Suppressor macrophage (primary cell): ENCODE measurements around the gene TOP1.
A peak's percentile ranks its signal among the peaks of the same experiment; 100 is the strongest.
"Not testable (repeated sequence)": the region's sequence is repeated elsewhere in the genome, so short reads cannot be mapped to it uniquely, and the experiment has no call there.

ENCODE experiments used
- DNase-seq, 4 experiments: peaks; one replicate each; pipeline ENCODE4 v3.0.0-alpha.2; 2020 to 2022

The TOP1 gene

GRCh38 chr20:41095110-41095969 lies 66.7 kb downstream of the TOP1 start:
- DNase-seq = peak; percentile 69 to 79 (median 76)

- peak in 1 of 4 experiments; percentile 19 for DNase-seq
These were observed 70.2 kb downstream of the TOP1 start for GRCh38 chr20:41098703-41099250.

- no peak for DNase-seq
These were observed 71.4 kb downstream of the TOP1 start for GRCh38 chr20:41100001-41100480.

- DNase-seq = no peak
These were observed 73.0 kb downstream of the TOP1 start for GRCh38 chr20:41101660-41102059.

GRCh38 chr20:41108531-41108930 lies 79.9 kb downstream of the TOP1 start:
- DNase-seq = no peak

GRCh38 chr20:41110012-41110411 lies 81.4 kb downstream of the TOP1 start:
- DNase-seq = no peak

- no peak for DNase-seq
These were observed 82.4 kb downstream of the TOP1 start for GRCh38 chr20:41110930-41111577.

- no peak for DNase-seq
These were observed 82.9 kb downstream of the TOP1 start for GRCh38 chr20:41111578-41111951.

GRCh38 chr20:41116282-41116956 lies 87.8 kb downstream of the TOP1 start:
- DNase-seq = no peak

GRCh38 chr20:41118159-41118558 lies 89.5 kb downstream of the TOP1 start:
- not testable (repeated sequence) for DNase-seq

- DNase-seq = no peak
These were observed 90.0 kb downstream of the TOP1 start for GRCh38 chr20:41118632-41119031.

GRCh38 chr20:41119614-41120561 lies 91.3 kb downstream of the TOP1 start:
- DNase-seq = no peak

- no peak for DNase-seq
These were observed 92.8 kb downstream of the TOP1 start for GRCh38 chr20:41121399-41121798.

- no peak for DNase-seq
These were observed 95.0 kb downstream of the TOP1 start for GRCh38 chr20:41123631-41124030.

GRCh38 chr20:41124451-41125094 lies 96.0 kb downstream of the TOP1 start:
- no peak for DNase-seq

GRCh38 chr20:41125530-41126457 lies 97.2 kb downstream of the TOP1 start:
- no peak for DNase-seq

GRCh38 chr20:41126719-41127118 lies 98.1 kb downstream of the TOP1 start:
- no peak for DNase-seq

- not testable (repeated sequence) for DNase-seq
These were observed 99.7 kb downstream of the TOP1 start for GRCh38 chr20:41128317-41128716.

GRCh38 chr20:41131594-41132387 lies 103.2 kb downstream of the TOP1 start:
- DNase-seq = no peak
